SK-N-SH (cell line): ENCODE data around the gene POU6F2. TPM values are rescaled to one million over a fixed set of nuclear protein-coding genes. Genes with fewer than 3 reads are reported as not detected.

Source experiments
- CTCF ChIA-PET: fragments of 300-600, 350-600 bp; formaldehyde crosslinking; extraction: SDS; loops from one replicate; lab custom pipeline; 2021; lab: Yijun Ruan, JAX
- POLR2A ChIA-PET: fragments of 350-600 bp; sonication (Branson Sonifier 250); formaldehyde crosslinking; extraction: SDS; loops from one replicate; lab custom pipeline; 2020; ENCODE audit warnings: antibody characterized with exemption, inconsistent platforms; lab: Yijun Ruan, JAX
- DNase-seq: peaks from one replicate; pipeline ENCODE4 v3.0.0; 2012
- H2AFZ ChIP-seq: fragments of 200-600 bp; sonication (generic); 2 replicates; pipeline ENCODE4 v1.8.1; 2016; ENCODE audit warnings: antibody characterized with exemption, mild to moderate bottlenecking, low read depth
- H3F3A ChIP-seq: fragments of 200-600 bp; sonication (generic); replicated peaks from 2 replicates; pipeline ENCODE3; 2016; ENCODE audit warnings: antibody characterized with exemption, mild to moderate bottlenecking; ENCODE audit not compliant: insufficient read depth
- H3K27ac ChIP-seq, 2 experiments: fragments of 200-500 bp in 1 of 2; fragments of 200-600 bp in 1 of 2; sonication (Bioruptor generic) in 1 of 2; sonication (generic), shearing (Covaris generic) in 1 of 2; 2 replicates each; pipeline versions ENCODE4 v1.5.1 to v1.6.1; 2014 to 2016; ENCODE audit warnings: low read depth in 2 of 2, inconsistent platforms in 1 of 2, low read length in 1 of 2, mild to moderate bottlenecking in 1 of 2, mixed read lengths in 1 of 2
- H3K27me3 ChIP-seq: fragments of 200-600 bp; sonication (generic), shearing (Covaris generic); 2 replicates; pipeline ENCODE4 v1.6.1; 2016; ENCODE audit warnings: mixed run types; ENCODE audit not compliant: insufficient read depth
- H3K36me3 ChIP-seq, 2 experiments: fragments of 200-500 bp in 1 of 2; fragments of 200-600 bp in 1 of 2; sonication (Bioruptor generic) in 1 of 2; sonication (generic) in 1 of 2; replicated peaks in 1 of 2; 2 replicates each; pipeline versions ENCODE3 to v1.5.1; 2014 to 2016; ENCODE audit warnings: low read length in 1 of 2, mild to moderate bottlenecking in 1 of 2; ENCODE audit not compliant: insufficient read depth in 2 of 2, control insufficient read depth in 1 of 2
- H3K4me1 ChIP-seq, 2 experiments: fragments of 200-500 bp in 1 of 2; fragments of 200-600 bp in 1 of 2; sonication (Bioruptor generic) in 1 of 2; sonication (generic), shearing (Covaris generic) in 1 of 2; 2 replicates each; pipeline versions ENCODE4 v1.5.1 to v1.6.1; 2014 to 2016; ENCODE audit warnings: low read depth in 1 of 2, low read length in 1 of 2, mixed run types in 1 of 2; ENCODE audit not compliant: insufficient read depth in 2 of 2, control insufficient read depth in 1 of 2
- H3K4me2 ChIP-seq: fragments of 200-600 bp; sonication (generic), shearing (Covaris generic); 2 replicates; pipeline ENCODE4 v1.6.1; 2017; ENCODE audit warnings: mixed run types
- H3K4me3 ChIP-seq, 2 experiments: fragments of 200-500 bp in 1 of 2; fragments of 200-600 bp in 1 of 2; sonication (Bioruptor generic) in 1 of 2; sonication (generic), shearing (Covaris generic) in 1 of 2; 2 replicates each; pipeline versions ENCODE4 v1.5.1 to v1.8.1; 2014 to 2016; ENCODE audit warnings: low read depth in 2 of 2, inconsistent platforms in 1 of 2, low read length in 1 of 2, mild to moderate bottlenecking in 1 of 2, mixed read lengths in 1 of 2, moderate library complexity in 1 of 2
- H3K79me2 ChIP-seq: fragments of 200-600 bp; sonication (generic); 2 replicates; pipeline ENCODE4 v1.8.1; 2017; ENCODE audit warnings: mild to moderate bottlenecking; ENCODE audit not compliant: insufficient read depth
- H3K9ac ChIP-seq: fragments of 200-600 bp; sonication (generic); 2 replicates; pipeline ENCODE4 v1.6.1; 2017; ENCODE audit warnings: mixed run types
- H3K9me2 ChIP-seq: fragments of 200-600 bp; sonication (generic); 2 replicates; pipeline ENCODE4 v1.6.1; 2017; ENCODE audit warnings: mixed run types
- H3K9me3 ChIP-seq: fragments of 200-600 bp; sonication (generic); 2 replicates; pipeline ENCODE4 v1.6.1; 2017; ENCODE audit warnings: mixed run types, mild to moderate bottlenecking, moderate library complexity
- H4K20me1 ChIP-seq: fragments of 200-600 bp; sonication (generic); 2 replicates; pipeline ENCODE4 v1.6.1; 2017; ENCODE audit warnings: mild to moderate bottlenecking, mixed run types; ENCODE audit not compliant: insufficient read depth
- ELF1 ChIP-seq: IDR thresholded peaks from 2 replicates; pipeline ENCODE4 v1.4.0; 2012
- EP300 ChIP-seq, 2 experiments: IDR thresholded peaks; 2 replicates each; pipeline versions ENCODE4 v1.4.0 to v1.6.1; 2012; ENCODE audit warnings: borderline replicate concordance in 1 of 2, low read depth in 1 of 2, low read length in 1 of 2
- FOSL2 ChIP-seq: IDR thresholded peaks from 2 replicates; pipeline ENCODE4 v1.4.0; 2012; ENCODE audit warnings: low read depth, mild to moderate bottlenecking, moderate library complexity, borderline replicate concordance
- GATA2 ChIP-seq: sonication (generic); formaldehyde crosslinking; IDR thresholded peaks from 2 replicates; pipeline ENCODE4 v1.5.0; 2020; ENCODE audit warnings: mild to moderate bottlenecking, missing genetic modification reagents
- JUND ChIP-seq: IDR thresholded peaks from 2 replicates; pipeline ENCODE4 v1.4.0; 2012
- MXI1 ChIP-seq: IDR thresholded peaks from 2 replicates; pipeline ENCODE4 v1.6.1; 2012; ENCODE audit warnings: mild to moderate bottlenecking, low read depth, low read length, improper control_type of control experiment
- SIN3A ChIP-seq: IDR thresholded peaks from 2 replicates; pipeline ENCODE4 v1.6.1; 2012; ENCODE audit warnings: low read depth, mild to moderate bottlenecking, low read length, moderate library complexity, borderline replicate concordance
- YY1 ChIP-seq: IDR thresholded peaks from 2 replicates; pipeline ENCODE4 v1.4.0; 2012; ENCODE audit warnings: low read depth, mild to moderate bottlenecking
- WGBS: methylation state at CpG from one replicate; pipeline ENCODE4 v1.1.6; 2017; ENCODE audit warnings: low lambda C conversion rate; 5-methylcytosine and 5-hydroxymethylcytosine counted together
- polyA plus RNA-seq, 3 experiments: library from polyadenylated mRNA; depleted of rRNA; stranded (reverse); fragments of >200 nt; gene quantifications; 2 replicates each; pipeline ENCODE4 v1.2.3, GENCODE V29; 2012
- TF ChIP-seq, protein P1 (sequence below): fragments of 150-350 bp; IDR thresholded peaks from 2 replicates; pipeline ENCODE4 v1.6.1; 2016; ENCODE audit warnings: mild to moderate bottlenecking, low read depth, low read length
- TF ChIP-seq, protein P2 (sequence below): IDR thresholded peaks from 2 replicates; pipeline ENCODE4 v1.6.1; 2012; ENCODE audit warnings: mild to moderate bottlenecking, low read depth, low read length, moderate library complexity
- TF ChIP-seq, protein P3 (sequence below): IDR thresholded peaks from 2 replicates; pipeline ENCODE4 v1.4.0; 2012; ENCODE audit warnings: low read depth, borderline replicate concordance

POU6F2 gene
- polyA plus RNA-seq, 1 of the 3 experiments (the other 2 are of a cell fraction), result under 0.01 TPM

DNA sequence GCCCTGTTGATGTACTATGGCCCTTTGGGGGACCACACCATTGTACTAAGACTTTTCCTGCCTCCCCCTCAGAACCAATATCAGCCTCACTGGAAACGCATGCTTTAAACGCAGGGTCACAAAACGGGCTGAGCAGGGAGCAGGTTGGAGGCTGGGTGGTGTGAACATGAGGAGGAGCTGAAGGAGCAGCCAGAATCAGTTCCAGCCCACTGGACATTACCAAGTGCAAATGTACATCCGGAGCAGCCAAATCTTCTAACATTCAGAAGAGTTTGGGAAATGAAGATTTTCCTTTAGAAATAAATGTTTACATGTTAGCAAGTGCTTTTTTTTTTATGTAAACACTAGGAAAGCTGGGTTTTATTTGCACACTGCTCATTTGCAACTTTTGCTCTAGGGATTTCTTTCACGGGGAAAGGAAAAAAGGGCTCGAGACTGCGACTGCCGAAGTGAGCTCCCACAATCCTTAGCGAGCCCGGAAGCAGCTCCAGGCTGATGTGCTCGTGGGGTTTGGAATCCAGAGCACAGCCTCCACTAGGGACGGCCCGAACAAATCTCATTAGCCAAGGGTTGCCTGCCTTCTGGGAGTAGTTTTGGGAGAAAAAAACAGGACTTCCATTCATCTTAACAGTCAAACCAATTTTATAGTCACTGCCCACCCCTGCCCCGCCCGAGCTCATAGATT, 480.5 kb downstream of the POU6F2 start:
- Histone ChIP-seq H3K36me3 (no peaks in the 10 kb centered on the region), H3K27ac (no peak overlapping the region), H3K9ac (no peak overlapping the region), H3K9me2 (no peaks in the 10 kb centered on the region), H3K4me3 (peak overlapping the region in 1 of 2 experiments; percentile 21; a peak in 1 of 4 replicates), H3K4me1 (peaks cover 0 to 5% of the 10 kb centered on the region in 2 experiments; a peak in 1 of 4 replicates), H3K9me3 (no peaks in the 10 kb centered on the region), H4K20me1 (no peaks in the 10 kb centered on the region), H3K4me2 (peak overlapping the region; percentile 38; the same call in 1 of the 2 replicates), H3K79me2 (no peaks in the 10 kb centered on the region), H2AFZ (peak overlapping the region; percentile 62; the same call in 1 of the 2 replicates), H3K27me3 (no peaks in the 10 kb centered on the region; the same call in 1 of the 2 replicates), H3F3A (no peaks in the 10 kb centered on the region)
- CTCF ChIA-PET, result interaction anchor here (0.5 to 1.1 kb wide), 3 partner anchors 10 to 661 kb away, joined by 3 read pairs; no protein-coding TSS in a partner anchor
- TF ChIP-seq YY1 (no peak), ELF1 (0 out of 2 replicates have a peak, but pooled peaks have one; percentile 15)
- POLR2A ChIA-PET, result no interaction called here
- WGBS, result 40% methylated on average over 15 of the region's 15 CpGs
- DNase-seq, result peak; percentile 30

DNA sequence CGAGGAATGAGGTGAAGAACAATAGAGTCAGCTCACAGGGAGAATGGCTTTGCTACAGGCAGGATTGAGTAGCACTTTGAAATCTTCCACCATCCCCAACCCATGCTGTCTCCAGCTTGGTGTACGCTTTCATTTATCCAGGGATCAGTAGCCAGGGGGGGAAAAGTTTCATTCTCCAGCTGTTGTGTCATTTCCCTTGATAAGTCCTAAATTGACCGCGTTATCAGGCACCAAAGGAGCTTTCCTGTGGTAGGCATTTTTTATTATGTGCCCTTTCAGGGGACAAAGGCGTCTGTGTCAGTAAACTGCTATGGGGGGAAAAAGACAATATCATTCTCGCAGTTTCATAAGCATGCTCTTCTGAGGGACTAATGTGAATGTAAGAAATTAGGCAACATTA, 481.9 kb downstream of the POU6F2 start:
- Histone ChIP-seq H3K9me3 (no peaks in the 10 kb centered on the region), H3K9ac (no peak overlapping the region), H3K27me3 (no peaks in the 10 kb centered on the region; the same call in 1 of the 2 replicates), H3K36me3 (no peaks in the 10 kb centered on the region), H3K9me2 (no peaks in the 10 kb centered on the region), H3F3A (no peaks in the 10 kb centered on the region), H3K79me2 (no peaks in the 10 kb centered on the region), H3K27ac (no peak overlapping the region), H3K4me3 (no peak overlapping the region), H3K4me2 (no peak overlapping the region), H3K4me1 (peaks cover 0 to 5% of the 10 kb centered on the region in 2 experiments; a peak in 1 of 4 replicates), H2AFZ (no peak overlapping the region), H4K20me1 (no peaks in the 10 kb centered on the region)
- CTCF ChIA-PET, result interaction anchor here (1.5 kb wide), 1 partner anchor 663 kb away, joined by 5 read pairs; no protein-coding TSS in a partner anchor
- TF ChIP-seq FOSL2 (no peak), GATA2 (CRISPR knock-in tag) (no peak), MXI1 (no peak), EP300 (IDR thresholded peaks at IDR 0.05; ENCODE audit: borderline replicate concordance in 1 of 2, low read depth in 1 of 2, low read length in 1 of 2) (no peak), JUND (no peak), SIN3A (no peak)
- TF ChIP-seq, protein P1, sequence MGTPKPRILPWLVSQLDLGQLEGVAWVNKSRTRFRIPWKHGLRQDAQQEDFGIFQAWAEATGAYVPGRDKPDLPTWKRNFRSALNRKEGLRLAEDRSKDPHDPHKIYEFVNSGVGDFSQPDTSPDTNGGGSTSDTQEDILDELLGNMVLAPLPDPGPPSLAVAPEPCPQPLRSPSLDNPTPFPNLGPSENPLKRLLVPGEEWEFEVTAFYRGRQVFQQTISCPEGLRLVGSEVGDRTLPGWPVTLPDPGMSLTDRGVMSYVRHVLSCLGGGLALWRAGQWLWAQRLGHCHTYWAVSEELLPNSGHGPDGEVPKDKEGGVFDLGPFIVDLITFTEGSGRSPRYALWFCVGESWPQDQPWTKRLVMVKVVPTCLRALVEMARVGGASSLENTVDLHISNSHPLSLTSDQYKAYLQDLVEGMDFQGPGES, result no peak
- TF ChIP-seq, protein P2, sequence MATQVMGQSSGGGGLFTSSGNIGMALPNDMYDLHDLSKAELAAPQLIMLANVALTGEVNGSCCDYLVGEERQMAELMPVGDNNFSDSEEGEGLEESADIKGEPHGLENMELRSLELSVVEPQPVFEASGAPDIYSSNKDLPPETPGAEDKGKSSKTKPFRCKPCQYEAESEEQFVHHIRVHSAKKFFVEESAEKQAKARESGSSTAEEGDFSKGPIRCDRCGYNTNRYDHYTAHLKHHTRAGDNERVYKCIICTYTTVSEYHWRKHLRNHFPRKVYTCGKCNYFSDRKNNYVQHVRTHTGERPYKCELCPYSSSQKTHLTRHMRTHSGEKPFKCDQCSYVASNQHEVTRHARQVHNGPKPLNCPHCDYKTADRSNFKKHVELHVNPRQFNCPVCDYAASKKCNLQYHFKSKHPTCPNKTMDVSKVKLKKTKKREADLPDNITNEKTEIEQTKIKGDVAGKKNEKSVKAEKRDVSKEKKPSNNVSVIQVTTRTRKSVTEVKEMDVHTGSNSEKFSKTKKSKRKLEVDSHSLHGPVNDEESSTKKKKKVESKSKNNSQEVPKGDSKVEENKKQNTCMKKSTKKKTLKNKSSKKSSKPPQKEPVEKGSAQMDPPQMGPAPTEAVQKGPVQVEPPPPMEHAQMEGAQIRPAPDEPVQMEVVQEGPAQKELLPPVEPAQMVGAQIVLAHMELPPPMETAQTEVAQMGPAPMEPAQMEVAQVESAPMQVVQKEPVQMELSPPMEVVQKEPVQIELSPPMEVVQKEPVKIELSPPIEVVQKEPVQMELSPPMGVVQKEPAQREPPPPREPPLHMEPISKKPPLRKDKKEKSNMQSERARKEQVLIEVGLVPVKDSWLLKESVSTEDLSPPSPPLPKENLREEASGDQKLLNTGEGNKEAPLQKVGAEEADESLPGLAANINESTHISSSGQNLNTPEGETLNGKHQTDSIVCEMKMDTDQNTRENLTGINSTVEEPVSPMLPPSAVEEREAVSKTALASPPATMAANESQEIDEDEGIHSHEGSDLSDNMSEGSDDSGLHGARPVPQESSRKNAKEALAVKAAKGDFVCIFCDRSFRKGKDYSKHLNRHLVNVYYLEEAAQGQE, result no peak
- TF ChIP-seq, protein P3, sequence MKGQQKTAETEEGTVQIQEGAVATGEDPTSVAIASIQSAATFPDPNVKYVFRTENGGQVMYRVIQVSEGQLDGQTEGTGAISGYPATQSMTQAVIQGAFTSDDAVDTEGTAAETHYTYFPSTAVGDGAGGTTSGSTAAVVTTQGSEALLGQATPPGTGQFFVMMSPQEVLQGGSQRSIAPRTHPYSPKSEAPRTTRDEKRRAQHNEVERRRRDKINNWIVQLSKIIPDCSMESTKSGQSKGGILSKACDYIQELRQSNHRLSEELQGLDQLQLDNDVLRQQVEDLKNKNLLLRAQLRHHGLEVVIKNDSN, result no peak
- POLR2A ChIA-PET, result no interaction called here
- WGBS, result 42% methylated on average over 6 of the region's 6 CpGs
- DNase-seq, result peak; percentile 15
